HUES64 (cell line): Measurements from ENCODE around the gene MUC21.

ENCODE experiments used
- H3K27ac ChIP-seq: 2 replicates; pipeline ENCODE4 v1.7.0; 2013; ENCODE audit warnings: low read depth, low read length, inconsistent platforms
- H3K27me3 ChIP-seq: 2 replicates; pipeline ENCODE4 v1.6.1; 2013; ENCODE audit warnings: mild to moderate bottlenecking, low read length; ENCODE audit not compliant: insufficient read depth
- H3K36me3 ChIP-seq: 2 replicates; pipeline ENCODE4 v1.6.1; 2013; ENCODE audit warnings: mild to moderate bottlenecking, low read length; ENCODE audit not compliant: insufficient read depth
- H3K4me1 ChIP-seq: 2 replicates; pipeline ENCODE4 v1.6.1; 2013; ENCODE audit warnings: mild to moderate bottlenecking, low read length, moderate library complexity; ENCODE audit not compliant: insufficient read depth
- H3K4me3 ChIP-seq: 2 replicates; pipeline ENCODE4 v1.5.1; 2013; ENCODE audit warnings: mild to moderate bottlenecking, low read length, moderate library complexity
- H3K9ac ChIP-seq: 2 replicates; pipeline ENCODE4 v1.6.1; 2013; ENCODE audit warnings: mild to moderate bottlenecking, low read depth, low read length
- H3K9me3 ChIP-seq: 2 replicates; pipeline ENCODE4 v1.6.1; 2013; ENCODE audit warnings: low read depth, low read length; ENCODE audit not compliant: insufficient read depth
- WGBS: fragments of 150-250, 120-280 bp; methylation state at CpG from one replicate; pipeline ENCODE4 v1.1.7; 2013; ENCODE audit warnings: missing lambda C conversion rate; 5-methylcytosine and 5-hydroxymethylcytosine counted together

MUC21 gene

DNA sequence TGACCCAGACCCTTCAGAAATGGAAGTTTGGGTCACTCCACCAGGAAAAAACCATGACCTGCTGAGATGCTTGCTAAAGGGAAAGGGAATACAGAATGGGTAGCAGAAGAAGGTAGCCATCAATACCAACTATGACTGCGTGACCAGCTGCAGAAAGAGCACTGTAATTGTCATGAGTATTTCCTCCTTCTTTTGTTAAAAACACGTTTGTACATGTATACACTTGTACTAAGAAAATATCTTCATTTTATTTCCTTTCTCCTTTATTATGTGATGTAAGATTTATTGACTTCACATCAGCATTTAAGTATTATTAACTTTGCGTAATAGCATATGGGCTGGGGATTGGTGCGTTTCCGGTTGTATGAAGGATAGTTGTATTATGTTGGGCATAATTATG, 12.6 kb upstream of the MUC21 start:
- H3K4me3 ChIP-seq = no peak overlapping the region
- over 99% methylated on average over 4 of the region's 5 CpGs for WGBS
- H3K4me1 ChIP-seq = no peaks in the 10 kb centered on the region
- no peaks in the 10 kb centered on the region for H3K36me3 ChIP-seq
- no peaks in the 10 kb centered on the region for H3K9me3 ChIP-seq
- H3K9ac ChIP-seq = no peak overlapping the region
- no peaks in the 10 kb centered on the region for H3K27me3 ChIP-seq
- no peak overlapping the region for H3K27ac ChIP-seq

DNA sequence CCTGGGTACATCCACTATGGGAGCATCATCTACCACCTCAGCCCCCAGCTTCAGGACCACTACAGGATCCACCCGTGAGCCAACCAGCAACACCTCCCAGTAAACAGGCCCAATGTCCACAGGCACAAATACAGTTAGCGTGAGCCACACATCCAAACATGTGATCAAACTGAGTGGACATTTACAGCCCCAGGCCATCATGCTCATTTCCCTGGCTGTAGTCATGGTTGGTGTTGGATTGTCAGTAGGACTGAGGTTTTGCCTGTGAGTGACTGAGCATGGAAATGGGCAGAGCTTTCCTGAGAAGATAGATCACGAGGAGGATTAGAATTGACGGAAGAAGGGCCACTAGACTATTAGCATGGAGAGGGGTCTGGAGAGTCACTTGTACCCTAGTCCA, 10.7 kb upstream of the MUC21 start:
- WGBS = 94% methylated on average over 4 of the region's 4 CpGs
- no peak overlapping the region for H3K4me3 ChIP-seq
- no peaks in the 10 kb centered on the region for H3K9me3 ChIP-seq
- no peaks in the 10 kb centered on the region for H3K4me1 ChIP-seq
- H3K36me3 ChIP-seq = no peaks in the 10 kb centered on the region
- no peaks in the 10 kb centered on the region for H3K27me3 ChIP-seq
- H3K9ac ChIP-seq = no peak overlapping the region
- H3K27ac ChIP-seq = no peak overlapping the region

DNA sequence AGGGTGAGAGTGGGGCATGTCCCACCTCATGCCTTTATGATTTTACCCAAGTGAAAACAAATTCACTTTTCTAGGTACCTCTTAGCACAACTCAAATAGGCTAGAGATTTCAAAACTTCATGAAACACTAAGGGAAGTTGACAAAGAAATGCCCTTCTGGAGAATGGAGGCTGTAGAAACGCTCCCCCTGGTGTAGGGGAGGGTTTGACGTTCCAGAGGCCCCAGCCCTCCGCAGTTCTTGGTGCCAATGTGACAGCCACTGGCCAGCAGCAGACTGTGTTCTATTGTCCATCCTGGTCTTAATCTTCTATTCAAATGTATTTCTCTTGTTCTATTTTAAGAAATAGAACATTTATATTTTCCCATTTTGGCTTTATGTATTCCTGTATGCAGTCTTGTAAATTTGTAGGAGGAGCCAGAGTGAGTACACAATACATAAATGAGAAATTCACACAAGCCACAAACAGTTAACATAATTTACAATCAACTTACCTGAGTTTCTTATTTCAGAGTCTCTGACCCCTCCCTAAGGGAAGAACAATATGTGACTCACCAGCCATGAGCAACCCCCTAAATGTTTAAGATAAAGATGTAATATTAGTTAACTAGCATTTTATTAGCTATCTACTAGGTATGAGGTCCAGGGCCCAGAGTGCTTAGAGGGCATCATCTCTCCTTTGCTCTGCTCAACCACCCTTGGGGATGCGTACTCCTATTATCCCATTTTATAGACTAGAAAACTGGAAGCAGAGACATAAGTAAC, 8.8 kb upstream of the MUC21 start:
- no peaks in the 10 kb centered on the region for H3K27me3 ChIP-seq
- H3K36me3 ChIP-seq = no peaks in the 10 kb centered on the region
- no peaks in the 10 kb centered on the region for H3K9me3 ChIP-seq
- H3K4me1 ChIP-seq = no peaks in the 10 kb centered on the region
- no peak overlapping the region for H3K27ac ChIP-seq
- WGBS = 80% methylated on average over 4 of the region's 4 CpGs
- H3K9ac ChIP-seq = no peak overlapping the region
- H3K4me3 ChIP-seq = no peak overlapping the region

DNA sequence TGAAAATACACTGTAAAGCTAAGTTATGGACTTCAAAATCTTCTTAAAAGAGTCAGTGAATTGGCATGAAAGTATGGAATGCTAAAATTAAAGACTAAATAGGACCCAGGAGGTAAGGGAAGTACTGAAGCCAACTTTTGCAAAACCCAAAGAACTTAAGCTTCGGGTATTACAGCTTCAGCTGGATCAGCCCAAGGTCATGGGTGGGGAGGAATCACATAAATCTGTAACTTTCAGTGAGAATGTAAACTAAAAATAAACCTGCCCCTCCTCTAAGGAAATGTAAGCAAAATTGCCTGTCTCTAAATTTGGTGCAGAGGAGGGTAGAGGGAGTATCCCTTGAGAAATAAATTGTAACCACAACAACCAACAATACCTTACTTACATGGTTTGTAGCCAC, 4.4 kb upstream of the MUC21 start:
- no peaks in the 10 kb centered on the region for H3K36me3 ChIP-seq
- peaks cover 7% of the 10 kb centered on the region for H3K4me1 ChIP-seq
- H3K27me3 ChIP-seq = no peaks in the 10 kb centered on the region
- H3K9me3 ChIP-seq = no peaks in the 10 kb centered on the region
- no peak overlapping the region for H3K4me3 ChIP-seq
- H3K9ac ChIP-seq = no peak overlapping the region
- no peak overlapping the region for H3K27ac ChIP-seq
- 100% methylated on average over 1 of the region's 1 CpG for WGBS

DNA sequence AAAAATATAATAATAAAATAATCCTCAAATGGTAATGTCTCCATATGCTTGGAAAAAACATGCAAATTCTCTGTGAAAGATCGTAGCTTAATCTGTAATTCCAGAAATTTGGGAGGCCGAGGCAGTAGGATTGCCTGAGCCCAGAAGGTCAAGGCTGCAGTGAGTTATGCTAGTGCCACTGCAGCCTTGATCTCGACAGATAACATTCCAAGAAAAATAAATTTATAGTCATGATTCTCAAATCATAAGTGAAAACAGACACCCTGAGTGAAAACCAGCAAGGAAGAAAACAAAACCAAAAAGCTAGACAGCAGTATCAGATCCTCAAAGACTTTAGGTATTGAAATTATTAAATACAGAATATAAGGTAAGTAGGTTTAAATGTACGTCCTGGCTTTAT, 3.8 kb upstream of the MUC21 start:
- Histone ChIP-seq H3K27ac (no peak overlapping the region), H3K9ac (no peak overlapping the region), H3K27me3 (no peaks in the 10 kb centered on the region), H3K9me3 (no peaks in the 10 kb centered on the region), H3K4me1 (peaks cover 7% of the 10 kb centered on the region), H3K36me3 (no peaks in the 10 kb centered on the region), H3K4me3 (no peak overlapping the region)
- 96% methylated on average over 4 of the region's 4 CpGs for WGBS

DNA sequence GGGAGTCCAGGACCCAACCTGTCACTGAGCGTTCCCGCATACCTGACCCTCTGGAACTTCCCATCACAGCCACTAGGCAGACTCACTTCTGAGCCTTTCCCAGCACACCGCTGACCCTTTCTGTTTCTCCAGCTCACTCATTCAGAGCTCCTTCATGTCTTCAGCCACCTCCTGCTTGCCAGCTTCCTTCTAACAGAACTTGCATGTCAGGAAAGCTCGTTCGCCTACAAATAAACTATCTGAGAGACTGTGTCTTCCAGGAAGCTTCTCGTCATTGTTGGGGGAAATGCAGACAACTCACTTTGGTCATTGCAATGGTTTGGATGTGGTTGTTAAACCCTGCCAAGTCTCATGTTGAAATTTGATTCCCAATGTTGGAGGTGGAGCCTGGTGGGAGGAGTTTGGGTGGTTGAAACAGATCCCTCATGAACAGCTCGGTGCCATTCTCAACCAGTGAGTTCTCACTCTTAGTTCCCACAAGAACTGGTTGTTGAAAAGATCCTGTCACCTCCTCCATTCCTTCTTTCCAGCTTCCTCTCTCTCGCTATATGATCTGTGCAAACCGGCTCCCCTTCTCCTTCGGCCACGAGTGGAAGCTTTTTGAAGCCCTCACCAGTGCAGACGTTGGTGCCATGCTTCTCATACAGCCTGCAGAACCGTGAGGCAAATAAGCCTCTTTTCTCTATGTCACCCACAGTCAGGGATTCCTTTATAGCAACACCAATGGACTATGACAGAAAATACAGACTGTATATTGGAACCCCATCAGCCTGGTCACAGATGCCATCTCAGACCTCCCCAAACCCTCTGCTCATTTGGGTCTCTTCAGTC, 1.4 kb upstream of the MUC21 start:
- Histone ChIP-seq H3K9me3 (no peaks in the 10 kb centered on the region), H3K27ac (0 out of 2 replicates have a peak overlapping the region, but pooled peaks have one; percentile 19), H3K4me3 (peak overlapping the region; percentile 40), H3K27me3 (no peaks in the 10 kb centered on the region), H3K4me1 (peaks cover 7% of the 10 kb centered on the region), H3K36me3 (no peaks in the 10 kb centered on the region), H3K9ac (no peak overlapping the region)
- 48% methylated on average over 13 of the region's 13 CpGs for WGBS

DNA sequence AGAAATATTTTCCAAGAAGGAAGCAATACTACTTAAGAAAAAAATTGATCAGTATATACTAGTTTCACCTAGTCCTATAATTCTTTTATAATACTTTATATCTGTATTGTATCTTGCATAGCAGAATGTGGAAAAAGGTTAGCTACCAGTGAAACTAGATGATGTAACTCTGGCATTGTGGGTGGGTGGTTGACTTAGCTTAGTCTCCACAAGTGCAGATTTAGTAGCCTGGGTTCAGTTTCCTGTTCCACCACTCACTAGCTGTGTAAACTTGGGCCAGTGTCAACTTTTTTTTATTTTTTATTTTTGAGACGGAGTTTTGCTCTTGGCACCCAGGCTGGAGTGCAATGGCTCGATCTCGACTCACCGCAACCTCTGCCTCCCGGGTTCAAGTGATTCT, 2.0 kb downstream of the MUC21 start:
- H3K4me1 ChIP-seq = peaks cover 8% of the 10 kb centered on the region
- no peak overlapping the region for H3K9ac ChIP-seq
- WGBS = 97% methylated on average over 5 of the region's 5 CpGs
- H3K36me3 ChIP-seq = no peaks in the 10 kb centered on the region
- no peak overlapping the region for H3K4me3 ChIP-seq
- no peak overlapping the region for H3K27ac ChIP-seq
- no peaks in the 10 kb centered on the region for H3K27me3 ChIP-seq
- no peaks in the 10 kb centered on the region for H3K9me3 ChIP-seq

DNA sequence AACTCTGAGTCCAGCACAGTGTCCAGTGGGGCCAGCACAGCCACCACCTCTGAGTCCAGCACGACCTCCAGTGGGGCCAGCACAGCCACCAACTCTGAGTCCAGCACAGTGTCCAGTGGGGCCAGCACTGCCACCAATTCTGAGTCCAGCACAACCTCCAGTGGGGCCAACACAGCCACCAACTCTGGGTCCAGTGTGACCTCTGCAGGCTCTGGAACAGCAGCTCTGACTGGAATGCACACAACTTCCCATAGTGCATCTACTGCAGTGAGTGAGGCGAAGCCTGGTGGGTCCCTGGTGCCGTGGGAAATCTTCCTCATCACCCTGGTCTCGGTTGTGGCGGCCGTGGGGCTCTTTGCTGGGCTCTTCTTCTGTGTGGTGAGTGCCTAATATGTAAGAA, 3.8 kb downstream of the MUC21 start:
- no peak overlapping the region for H3K4me3 ChIP-seq
- H3K36me3 ChIP-seq = no peaks in the 10 kb centered on the region
- H3K4me1 ChIP-seq = peaks cover 7% of the 10 kb centered on the region; the same call in 1 of the 2 replicates
- H3K27ac ChIP-seq = no peak overlapping the region
- 95% methylated on average over 6 of the region's 6 CpGs for WGBS
- H3K9me3 ChIP-seq = no peaks in the 10 kb centered on the region
- no peak overlapping the region for H3K9ac ChIP-seq
- H3K27me3 ChIP-seq = no peaks in the 10 kb centered on the region

DNA sequence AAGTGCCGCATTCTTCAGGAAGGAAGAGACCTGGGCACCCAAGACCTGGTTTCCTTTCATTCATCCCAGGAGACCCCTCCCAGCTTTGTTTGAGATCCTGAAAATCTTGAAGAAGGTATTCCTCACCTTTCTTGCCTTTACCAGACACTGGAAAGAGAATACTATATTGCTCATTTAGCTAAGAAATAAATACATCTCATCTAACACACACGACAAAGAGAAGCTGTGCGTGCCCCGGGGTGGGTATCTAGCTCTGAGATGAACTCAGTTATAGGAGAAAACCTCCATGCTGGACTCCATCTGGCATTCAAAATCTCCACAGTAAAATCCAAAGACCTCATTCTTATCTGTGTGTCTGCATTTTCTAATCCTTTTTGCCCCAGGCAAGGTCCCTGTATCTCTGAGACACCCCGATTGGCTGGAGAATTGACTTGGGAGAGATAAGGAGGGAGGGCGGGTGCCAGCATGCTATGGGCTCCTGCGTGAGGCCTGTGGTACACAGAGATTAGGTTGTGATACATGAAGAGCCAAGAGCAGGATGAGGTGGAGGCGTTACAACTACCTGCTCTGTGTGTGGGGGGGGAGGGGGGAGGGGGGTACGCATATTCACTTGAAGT, 4.8 kb downstream of the MUC21 start:
- Histone ChIP-seq H3K27ac (no peak overlapping the region), H3K36me3 (no peaks in the 10 kb centered on the region), H3K9me3 (no peaks in the 10 kb centered on the region), H3K9ac (no peak overlapping the region), H3K4me3 (no peak overlapping the region), H3K27me3 (no peaks in the 10 kb centered on the region), H3K4me1 (0 out of 2 replicates have a peak, but pooled peaks cover 4% of the 10 kb centered on the region)
- WGBS = 93% methylated on average over 9 of the region's 9 CpGs

DNA sequence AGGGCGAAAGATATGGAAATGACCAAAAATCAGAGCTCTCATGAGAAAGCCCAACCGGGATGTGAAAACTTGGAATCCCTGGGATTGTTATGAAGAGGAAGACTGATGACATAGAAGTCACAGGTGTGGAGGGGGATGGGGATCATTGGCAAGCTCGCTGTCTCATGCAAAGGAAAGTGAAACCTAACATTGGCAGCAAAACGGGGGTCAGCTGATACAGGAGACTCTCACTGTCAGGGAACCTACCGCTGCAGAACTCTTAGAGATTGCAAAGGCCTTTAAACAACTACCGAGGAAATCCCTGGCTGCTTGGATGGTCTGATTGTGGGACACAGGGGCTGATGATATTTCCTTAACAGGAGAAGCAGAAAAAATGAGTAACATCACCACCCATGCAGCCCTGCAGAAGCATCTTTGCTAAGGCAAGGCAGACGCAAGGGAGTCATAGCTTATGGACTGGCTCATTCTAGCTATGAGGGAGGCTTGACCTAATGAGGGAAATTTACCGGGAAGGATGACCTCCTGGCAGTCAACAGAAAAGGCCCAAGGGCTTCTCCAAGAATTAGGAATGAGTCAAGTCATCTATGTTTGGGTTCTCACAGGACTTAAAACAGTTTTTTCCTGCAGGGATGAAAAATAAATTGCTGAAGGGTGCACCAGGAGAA, 7.0 kb downstream of the MUC21 start:
- no peak overlapping the region for H3K27ac ChIP-seq
- 82% methylated on average over 8 of the region's 8 CpGs for WGBS

DNA sequence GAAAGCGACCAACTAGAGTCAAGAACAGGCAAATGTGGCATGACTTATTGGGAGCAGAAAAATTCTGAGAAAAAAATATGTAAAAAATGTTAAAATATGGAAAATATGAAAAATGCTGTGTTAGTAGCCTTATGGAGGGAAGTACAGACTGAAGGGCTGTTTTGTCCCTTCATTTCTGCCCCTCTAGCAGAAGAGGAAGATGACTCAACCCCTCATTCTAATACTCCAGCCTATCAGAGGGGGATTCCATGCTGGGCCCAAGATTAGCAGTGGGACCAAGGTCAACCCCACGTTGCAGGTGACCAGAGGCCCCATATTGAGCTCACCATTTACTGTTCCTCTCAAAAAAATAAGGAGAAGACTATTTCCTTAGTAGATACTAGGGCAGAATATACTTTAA, 8.4 kb downstream of the MUC21 start:
- Histone ChIP-seq H3K4me1 (0 out of 2 replicates have a peak, but pooled peaks cover 4% of the 10 kb centered on the region), H3K4me3 (no peak overlapping the region), H3K36me3 (no peaks in the 10 kb centered on the region), H3K9me3 (no peaks in the 10 kb centered on the region), H3K27ac (no peak overlapping the region), H3K27me3 (no peaks in the 10 kb centered on the region), H3K9ac (no peak overlapping the region)
- WGBS = 72% methylated on average over 2 of the region's 2 CpGs

More for the DNA sequence above, 7.0 kb downstream of the MUC21 start:
- no peaks in the 10 kb centered on the region for H3K9me3 ChIP-seq
- H3K4me3 ChIP-seq = no peak overlapping the region
- H3K36me3 ChIP-seq = no peaks in the 10 kb centered on the region
- 0 out of 2 replicates have a peak, but pooled peaks cover 4% of the 10 kb centered on the region for H3K4me1 ChIP-seq
- no peaks in the 10 kb centered on the region for H3K27me3 ChIP-seq
- H3K9ac ChIP-seq = no peak overlapping the region
